NCI-H1105 treated with DMSO at 0.1 percent for 48 hours (cell line): ENCODE results near the gene HELZ2.

Source experiments
- DNase-seq: peaks from one replicate; lab custom pipeline; 2025; lab: John Stamatoyannopoulos, UW

Gene HELZ2

DNA sequence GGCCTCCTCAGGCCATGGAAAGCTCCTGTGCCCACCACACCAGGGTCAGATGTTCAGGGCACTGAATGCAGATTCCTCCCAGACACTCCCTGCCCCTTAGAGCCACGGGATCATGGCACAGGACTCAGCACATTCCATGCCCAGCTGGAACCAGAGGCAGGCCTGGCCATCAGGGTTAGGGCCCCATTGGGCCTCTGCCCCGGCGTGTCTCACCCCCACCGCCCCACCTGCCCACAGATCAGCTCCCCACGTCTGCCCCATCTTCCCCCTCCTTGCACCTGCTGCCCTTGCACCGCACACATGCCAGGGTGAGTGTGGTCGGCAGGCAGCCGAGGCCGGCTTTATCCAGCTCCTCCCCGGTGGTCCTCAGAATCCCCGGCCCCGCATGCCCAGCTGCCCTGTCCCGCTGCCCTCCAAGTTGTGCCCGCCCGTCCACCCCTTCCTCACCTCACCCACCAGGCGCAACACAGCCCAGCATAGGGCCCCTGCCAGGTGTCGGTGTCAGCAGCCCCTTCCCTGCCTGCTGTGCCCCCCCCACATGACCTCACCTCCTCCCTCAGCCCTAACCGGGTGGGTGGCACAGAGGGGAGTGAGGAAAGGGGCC lies 24.3 kb downstream of the HELZ2 start:
- DNase-seq, result no peak

DNA sequence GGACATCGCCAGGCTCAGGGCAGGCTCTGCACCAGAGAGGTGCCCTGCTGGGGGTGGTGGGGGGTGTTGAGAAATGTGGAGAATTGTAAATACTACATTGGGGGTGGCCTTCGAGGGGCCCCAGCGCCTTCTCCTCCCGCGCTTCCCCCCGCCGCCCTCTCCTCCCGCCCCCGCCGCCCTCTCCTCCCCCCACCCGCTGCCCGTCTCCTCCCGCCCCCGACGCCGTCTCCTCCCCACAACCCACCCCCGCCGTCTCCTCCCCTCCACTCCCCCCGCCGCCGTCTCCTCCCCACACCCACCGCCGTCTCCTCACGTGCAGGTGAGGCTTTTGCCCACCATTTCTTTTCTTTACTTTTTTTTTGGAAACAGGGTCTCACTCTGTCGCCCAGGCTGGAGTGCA lies 25.0 kb downstream of the HELZ2 start:
- no peak for DNase-seq

DNA sequence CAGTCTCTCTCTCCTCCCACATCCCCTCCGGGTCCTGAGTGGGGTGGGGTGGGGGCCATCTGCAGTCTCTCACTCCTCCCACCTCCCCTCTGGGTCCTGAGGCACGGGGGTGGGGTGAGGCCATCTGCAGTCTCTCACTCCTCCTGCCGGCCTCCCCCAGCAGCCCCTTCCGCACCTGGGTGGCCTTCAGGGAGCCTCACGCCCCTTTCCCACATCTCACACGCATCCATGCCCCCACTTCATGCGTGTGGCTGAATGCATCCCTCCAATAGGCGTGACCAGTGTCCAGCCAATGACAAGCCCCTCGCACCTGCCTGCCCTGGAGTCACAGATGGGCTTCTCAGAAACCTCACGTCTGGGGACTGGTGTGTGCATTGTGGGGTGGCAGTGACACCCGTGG lies 25.5 kb downstream of the HELZ2 start:
- no peak for DNase-seq

DNA sequence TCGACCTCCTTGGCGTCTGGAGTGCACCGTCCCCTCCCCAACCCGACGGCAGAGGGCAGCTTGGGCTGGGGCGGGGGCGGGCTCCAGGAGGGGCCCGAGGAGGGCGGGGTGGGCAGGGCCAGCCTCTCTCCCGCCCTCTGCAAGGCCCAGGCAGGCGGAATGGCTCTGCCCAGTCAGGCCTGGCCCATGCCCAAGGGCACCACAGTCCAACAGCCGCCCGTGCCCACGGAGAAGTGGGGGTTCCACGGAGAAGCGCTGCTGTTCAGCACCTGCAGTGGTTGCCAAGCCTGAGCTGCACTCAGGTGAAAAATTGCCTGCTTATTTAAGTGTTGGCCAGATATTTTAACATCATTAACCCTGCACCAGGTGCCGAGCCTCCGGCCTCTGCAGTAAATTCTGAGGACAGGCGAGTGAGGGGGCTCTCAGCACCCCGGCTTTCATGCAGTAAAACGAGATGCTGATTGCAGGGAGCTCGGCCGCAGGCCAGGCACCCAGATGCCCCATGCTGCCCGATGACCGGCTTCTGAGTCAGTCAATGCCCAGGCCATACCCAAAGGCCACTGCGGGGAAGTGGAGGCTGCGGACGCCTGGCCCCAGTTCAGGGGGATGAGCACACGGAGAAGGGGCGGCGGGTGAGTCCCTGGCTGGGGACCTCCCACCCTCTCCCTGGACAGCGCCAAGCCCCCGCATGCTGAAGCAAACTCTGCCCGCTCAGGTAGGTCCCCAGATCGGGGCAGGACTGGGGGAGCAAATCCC lies 26.1 kb downstream of the HELZ2 start, which contains the start of gene SRMS:
SRMS (minus strand) TSS at position 25 of the 756 bp plus-strand sequence. CDS start 286 bp downstream, outside the sequence.
- no peak for DNase-seq

DNA sequence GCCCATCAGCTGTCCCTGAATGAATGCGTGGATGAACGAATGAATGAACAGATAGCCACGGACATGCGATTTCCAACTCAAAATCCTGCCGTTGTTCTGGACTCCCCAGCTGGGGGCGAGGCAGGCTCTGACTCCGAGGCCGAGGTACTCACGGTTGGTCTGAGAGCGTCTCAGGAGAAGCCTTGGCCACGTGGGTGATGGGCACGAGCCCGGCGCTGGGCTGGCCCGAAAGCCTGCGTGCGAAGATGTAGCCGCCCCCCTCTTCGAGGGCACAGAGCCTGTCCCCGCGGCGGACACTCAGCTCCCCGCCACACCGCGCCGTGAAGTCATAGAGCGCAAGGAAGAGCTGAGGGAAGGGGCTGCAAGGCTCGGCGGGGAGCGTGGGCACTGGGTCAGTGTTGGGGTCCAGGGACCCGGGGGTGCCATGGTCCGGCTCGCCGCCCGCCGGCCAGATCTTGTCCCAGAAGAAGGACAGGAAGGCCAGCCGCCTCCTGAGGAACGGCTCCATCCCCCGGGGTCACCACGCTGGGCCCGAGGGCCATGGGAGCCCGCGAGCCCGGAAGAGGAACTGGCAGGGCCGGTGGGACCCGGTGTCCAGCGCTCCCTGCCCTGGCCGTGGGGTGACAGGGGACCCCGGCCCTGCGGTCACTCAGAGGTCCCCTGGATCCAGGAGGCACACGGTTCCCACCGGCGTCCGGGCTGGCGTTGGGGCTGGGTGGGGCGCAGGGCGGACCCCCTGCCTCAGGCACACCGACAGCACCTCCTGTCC lies 26.9 kb downstream of the HELZ2 start:
- DNase-seq, result no peak

DNA sequence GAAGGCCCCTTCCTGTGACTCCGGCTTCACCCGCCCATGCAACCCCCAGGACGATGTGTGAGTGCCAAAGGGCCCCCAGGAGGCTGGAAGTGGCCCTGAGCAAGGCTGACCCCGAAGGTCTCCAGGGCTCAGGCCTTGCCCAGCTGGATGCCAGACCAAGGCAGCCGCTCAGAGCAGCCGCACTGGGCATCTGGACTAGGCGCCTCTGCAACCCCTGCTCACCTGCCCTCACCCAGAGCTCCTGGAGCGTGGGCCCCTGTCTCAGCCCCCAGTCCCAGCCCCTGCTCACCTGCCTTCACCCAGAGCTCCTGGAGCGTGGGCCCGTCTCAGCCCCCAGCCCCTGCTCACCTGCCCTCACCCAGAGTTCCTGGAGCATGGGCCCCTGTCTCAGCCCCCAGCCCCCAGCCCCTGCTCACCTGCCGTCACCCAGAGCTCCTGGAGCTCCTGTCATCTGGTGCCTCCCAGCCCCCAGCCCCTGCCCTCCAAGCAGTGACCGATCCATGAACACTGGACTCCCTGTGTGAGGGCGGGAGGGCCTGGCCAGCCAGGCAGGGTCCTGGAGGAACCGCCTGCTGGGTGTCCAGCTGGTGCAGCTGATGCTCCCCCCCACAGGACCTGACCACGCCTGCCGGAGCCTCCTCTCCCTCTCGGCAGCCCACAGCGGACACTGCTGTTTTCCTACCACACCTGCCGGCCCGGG lies 27.6 kb downstream of the HELZ2 start:
- DNase-seq, result no peak

DNA sequence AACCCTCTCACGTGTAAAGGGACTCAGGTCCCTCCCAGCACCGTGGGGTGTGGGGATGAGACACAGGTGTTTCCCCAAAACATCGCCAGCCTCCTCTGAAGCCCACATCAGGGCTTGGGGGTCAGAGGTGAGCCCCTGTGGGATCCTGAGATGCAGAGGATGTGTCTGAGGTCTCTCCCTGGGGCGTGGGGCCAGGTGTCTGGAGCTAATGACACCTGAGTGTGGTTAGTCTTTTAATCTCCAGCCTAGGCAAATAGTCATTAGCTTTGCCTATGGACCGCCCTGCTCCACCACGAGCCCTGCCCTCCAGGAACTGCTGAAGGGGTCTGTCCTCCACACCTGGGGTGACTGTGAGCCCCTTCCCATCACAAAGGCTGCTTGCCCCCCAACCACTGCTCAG lies 28.2 kb downstream of the HELZ2 start:
- no peak for DNase-seq

DNA sequence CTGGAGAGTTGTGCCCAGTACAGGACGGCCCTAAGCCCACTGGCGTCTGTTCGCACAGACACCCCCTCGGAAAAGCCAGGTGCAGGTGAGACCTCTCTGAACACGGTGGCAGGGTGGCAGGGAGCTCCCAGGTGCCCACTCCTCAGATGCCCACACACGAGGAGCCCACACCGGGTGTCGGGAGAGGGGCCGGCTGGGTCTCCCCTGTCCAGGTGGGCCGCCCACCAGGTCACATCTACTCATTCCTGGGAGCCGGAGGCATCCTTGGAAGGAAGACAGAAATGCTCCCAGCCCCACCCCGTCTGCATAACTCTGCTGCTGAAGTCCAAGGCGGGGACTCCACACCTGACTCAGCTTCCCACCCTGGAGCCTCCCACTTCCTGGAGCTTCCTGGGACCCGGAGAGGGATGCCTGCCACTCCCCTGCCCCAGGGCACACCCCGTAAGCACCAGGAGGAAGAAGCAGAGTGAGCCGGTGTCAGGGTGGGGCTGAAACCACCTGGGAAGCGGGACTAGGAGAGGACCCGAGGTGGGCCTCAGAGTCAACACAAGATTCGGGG lies 29.0 kb downstream of the HELZ2 start:
- no peak for DNase-seq

DNA sequence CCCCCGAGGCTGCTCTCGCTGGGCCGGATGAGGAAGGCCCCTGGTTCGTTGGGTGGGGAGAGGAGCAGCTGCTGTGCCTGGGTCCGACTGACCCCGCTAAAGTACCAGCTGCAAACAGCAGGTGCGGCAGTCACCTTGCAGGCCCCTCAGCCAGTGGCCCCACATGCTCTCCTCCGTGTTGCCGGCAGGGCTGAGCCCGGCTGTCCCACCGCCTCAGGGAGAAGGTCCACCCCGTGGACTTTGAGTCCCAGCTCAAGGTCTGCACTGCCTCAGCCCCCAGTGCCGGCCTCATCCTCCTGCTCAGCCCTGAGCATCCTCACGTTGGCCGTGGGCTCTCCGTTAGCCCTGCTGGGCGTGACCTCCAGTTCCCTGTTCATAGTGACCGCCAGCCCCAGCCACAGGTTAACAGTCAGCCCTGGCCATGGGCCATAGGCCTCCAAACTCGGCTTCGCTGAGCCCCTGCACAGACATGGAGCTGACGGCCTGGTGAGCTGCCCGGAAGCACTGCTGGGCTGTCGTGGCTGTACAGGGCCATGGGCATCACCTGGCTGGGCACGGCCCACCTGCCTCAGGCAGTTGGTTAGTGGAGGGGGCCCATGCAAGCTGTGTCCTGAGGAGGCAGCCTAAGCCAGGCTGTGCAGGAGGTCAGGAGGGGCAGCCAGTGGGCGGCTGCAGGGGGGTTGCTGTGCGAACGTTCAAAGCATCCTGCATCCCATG lies 29.6 kb downstream of the HELZ2 start:
- DNase-seq, result no peak

DNA sequence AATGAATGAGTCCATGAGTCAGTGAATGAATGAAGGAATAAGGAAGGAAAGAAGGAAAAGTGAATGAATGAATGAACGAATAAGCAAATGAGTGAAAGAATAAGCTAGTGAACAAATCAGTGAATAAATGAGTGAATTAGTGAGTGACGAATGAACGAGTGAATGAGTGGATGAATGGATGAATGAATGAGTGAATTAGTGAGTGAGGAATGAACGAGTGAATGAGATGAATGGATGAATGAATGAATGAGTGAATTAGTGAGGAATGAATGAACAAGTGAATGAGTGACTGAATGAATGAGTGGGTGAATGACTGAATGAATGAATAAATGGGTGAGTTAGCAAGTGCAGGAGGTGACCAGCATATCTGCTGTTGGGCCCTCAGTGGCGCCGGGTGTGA lies 30.3 kb downstream of the HELZ2 start:
- no peak for DNase-seq

DNA sequence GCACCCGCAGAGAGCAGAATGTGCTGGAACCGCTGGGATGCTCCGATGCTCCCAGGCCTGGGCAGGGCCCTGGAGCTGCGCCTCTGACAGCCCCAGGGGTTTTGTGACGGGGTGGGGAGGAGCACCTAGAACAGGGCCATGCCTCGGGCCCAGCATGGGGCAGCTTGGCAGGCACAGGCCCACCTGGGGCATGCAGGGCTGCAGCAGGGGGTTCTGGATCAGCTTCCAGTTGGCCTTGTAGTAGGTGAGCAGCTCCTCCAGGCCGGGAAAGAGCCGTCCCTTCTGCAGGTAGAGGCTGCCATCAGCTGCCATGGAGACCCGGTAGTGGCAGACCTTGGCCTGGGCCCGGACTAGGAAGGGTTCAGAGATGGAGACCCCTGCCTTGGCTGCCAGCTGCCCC lies 30.9 kb downstream of the HELZ2 start:
- DNase-seq, result no peak

DNA sequence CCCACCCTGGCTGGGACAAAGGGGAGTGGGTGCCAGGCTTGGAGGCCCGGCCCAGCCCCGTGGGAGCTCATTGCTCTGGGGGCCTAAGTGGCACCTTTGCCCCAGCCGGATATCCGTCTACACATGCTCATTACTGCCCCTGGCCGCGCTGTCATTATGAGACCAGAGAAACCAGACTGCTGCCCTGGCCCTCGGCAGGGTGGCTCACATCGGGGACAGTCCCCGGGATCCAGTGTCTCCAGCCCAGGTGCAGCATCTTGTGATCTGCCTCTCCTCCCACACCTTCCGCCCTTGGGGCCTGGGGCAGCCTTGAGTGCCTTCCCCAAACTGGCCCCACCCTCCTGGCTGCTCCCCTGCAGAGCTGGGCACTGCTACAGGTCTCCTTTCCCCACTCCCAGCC lies 31.3 kb downstream of the HELZ2 start:
- DNase-seq, result no peak

DNA sequence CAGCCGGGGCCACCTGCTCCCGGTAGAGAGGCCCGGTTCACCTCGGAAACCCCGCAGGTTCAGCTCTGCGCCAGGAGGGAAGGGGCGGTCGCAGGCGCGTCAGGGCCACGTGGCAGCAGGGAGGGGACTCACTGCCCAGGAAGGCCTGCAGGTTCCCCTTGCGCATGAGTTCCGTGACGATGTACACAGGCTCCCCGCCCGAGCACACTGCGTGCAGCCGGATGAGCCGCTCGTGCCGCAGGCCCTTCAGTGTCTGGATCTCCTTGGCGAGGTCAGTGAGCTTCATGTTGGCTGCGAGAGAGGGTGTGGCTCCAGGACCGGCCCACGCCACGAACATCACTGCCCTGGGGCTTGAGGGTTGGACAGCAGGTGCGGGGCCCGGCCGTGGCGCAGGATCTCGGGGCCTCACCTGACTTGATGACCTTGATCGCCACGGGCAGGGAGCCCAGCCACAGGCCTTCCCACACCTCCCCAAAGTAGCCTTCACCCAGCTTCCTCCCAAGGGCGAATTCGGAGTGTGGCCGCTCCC lies 31.9 kb downstream of the HELZ2 start:
- DNase-seq, result no peak

DNA sequence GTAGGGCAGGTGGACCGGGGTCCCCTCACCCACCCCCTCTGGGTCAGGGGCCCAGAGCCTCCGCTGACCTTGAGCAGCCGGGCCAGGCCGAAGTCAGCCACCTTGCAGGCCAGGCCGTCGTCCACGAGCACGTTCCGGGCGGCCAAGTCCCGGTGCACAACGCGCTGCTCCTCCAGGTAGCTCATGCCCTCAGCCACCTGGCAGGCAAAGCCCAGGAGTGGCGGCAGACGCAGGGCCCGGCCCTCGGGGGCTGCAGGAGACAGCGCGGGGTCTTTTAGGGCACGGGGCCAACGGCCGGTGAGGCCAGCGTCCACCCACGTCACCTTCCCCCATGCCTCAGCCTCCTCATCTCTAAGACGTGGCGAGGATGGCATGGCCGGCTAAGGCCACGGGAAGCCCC lies 32.7 kb downstream of the HELZ2 start:
- DNase-seq, result no peak

DNA sequence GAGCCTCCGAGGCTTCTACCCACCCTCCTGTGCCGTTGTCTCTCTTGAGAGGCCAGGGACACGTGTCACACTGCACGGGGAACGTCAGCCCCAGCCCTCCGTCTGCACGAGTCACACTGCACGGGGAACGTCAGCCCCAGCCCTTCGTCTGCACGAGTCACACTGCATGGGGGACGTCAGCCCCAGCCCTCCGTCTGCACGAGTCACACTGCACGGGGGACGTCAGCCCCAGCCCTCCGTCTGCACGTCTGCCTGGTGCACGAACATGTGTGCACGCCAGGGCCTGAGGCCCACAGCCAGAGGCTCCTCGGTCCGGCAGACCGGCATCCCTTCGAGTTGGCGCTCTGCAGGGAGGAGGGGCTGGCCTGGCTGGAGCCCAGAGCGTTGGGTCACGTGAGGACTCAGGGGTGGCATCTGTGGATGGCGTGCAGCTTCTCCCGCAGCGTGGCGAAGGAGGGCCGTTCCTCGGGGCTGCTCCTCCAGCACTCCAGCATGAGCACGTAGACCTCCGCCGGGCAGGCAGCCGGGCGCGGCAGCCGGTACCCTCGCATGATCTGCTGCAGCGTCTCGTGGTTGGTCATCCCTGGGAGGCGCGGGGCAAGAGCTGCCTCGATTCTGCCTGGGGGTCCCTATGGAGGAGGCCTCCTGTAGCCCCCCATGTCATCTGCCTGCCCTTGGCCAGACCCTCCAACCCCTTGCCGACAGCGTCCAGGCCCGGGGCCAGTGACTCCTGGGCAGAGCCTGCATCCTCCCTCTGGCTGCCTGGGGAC lies 33.4 kb downstream of the HELZ2 start:
- DNase-seq, result no peak

DNA sequence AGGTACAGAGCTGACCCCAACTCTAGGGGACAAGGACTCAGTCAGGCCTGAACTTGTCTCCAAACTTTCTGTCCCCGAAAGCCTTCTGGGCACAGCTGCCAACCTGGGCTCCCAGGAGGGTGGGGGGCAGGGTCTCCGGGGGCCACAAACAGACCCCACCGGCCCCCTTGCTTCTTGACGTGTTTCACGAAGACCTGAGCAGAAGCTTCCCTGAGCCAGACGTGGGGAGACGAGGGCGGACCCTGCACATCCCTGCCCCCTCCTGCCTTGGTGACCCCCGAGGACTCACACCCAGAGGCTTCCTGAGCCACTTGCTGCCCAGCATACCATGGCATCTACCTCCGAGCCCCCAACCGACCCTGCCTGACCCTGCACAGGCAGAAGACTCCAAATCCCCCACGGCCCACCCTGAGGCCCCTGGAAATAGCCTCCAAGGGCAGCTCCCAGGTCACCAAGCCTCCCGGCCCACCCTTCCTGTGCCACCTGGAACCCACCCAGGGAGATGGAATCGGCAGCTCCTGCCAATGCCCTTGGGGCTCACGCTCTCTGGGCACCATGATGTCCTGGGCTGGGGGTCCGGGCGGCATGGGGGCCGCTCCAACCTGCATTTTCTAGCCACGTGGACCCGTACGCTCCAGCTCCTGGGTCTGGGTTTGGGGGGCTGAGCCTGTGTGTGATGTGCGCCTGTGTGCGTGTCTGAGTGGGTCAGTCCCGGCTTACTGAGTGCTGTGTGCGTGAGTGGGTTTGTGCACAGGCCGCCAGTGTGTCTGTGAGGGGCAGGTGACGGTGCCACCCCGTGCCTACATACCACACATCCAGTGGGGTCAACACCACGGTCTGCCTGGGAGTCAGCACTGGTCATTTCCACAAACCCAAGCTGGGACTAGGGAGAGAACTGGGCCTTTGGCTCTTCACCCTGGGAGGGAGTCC lies 34.3 kb downstream of the HELZ2 start:
- DNase-seq, result no peak

DNA sequence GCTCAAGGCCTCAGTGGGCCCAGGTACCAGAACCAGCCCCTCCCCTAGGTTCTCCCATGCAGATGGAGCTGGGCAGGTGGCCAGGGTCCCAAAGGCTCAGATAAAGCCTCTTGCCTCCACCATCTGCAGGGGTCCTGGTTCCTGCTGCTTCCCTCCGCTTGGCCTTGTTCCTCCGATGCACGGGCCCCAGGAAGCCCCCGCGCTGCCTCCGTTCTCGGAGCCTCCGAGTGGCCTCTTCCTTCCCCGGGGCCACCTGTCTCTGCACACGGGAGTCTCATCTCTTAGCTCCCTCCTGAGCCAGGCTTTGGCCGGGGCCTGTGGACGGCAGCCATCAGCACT lies 35.0 kb downstream of the HELZ2 start:
- no peak for DNase-seq

DNA sequence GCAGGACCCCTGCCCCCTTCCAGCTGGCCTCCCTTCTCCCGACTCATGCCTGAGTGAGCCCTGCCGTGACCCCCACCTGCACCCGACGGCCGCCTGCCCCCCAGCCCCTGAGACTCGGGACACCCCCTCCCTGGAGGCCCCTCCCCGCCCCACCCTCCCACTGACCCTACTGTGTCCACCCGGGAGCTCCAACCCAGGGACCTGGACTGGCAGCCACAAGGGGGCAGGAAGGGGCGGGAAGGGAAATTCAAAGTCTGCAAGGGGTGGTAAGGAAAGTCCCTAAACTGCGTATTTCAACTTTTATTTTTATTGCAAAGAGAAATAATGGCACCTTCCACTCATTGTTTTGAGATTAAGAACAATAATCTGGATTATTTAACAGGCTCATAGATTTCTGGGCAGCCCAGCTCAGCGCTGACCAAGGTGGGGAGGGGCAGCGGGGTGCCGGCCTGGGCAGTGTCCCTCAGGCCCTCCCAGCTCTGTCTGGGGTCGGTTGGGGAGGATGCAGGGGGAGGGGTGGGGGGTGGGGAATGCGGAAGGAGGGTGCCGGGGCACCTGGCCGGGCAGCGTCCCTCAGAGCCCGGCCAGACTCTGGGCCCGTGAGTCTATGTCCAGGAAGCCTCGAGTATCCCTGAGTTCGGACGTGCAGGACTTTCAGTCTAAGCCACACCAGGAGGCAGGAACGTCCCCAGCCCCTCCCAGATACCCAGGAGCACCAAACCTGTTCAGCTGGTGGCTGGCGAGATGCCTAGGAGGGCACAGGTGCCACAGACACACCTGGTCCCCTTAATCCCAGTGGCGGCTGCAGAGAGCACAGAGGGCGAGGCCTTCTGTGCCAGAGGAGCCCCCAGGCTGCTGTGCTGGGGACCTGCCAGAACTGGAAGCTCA lies 35.6 kb downstream of the HELZ2 start:
- DNase-seq, result peak; percentile 85
